Gastrocnemius medialis (tissue), 4 donors: ENCODE measurements around the gene UNC13A. TPM values are rescaled to one million over a fixed set of nuclear protein-coding genes. Genes with fewer than 3 reads are reported as not detected.

ENCODE experiments used
- ATAC-seq, 2 donors: fragments of 150-250 bp; one replicate each; pipeline ENCODE4 v1.9.1; 2016
- DNase-seq, 2 donors: peaks; one replicate each; pipeline ENCODE4 v3.0.0-alpha.2; 2019
- H3K27ac ChIP-seq, 4 donors: fragments of 200-600 bp; sonication (generic); 1 replicate in 1 of 4; 2 replicates in 3 of 4; pipeline ENCODE4 v1.5.1; 2016 to 2018; ENCODE audit warnings: mild to moderate bottlenecking in 2 of 4, moderate library complexity in 1 of 4
- H3K27me3 ChIP-seq, 3 donors: fragments of 200-600 bp; sonication (generic) in 2 of 3; 1 replicate in 1 of 3; 2 replicates in 2 of 3; pipeline versions ENCODE4 v1.5.1 to v1.6.0; 2016 to 2019; ENCODE audit warnings: mild to moderate bottlenecking in 1 of 3, moderate library complexity in 1 of 3
- H3K36me3 ChIP-seq, 2 donors: fragments of 200-600 bp; sonication (generic) in 1 of 2; one replicate each; pipeline ENCODE4 v1.5.1; 2017 to 2018
- H3K4me1 ChIP-seq, 2 donors: fragments of 200-600 bp; sonication (generic) in 1 of 2; one replicate each; pipeline ENCODE4 v1.5.1; 2016 to 2017; ENCODE audit warnings: mild to moderate bottlenecking in 2 of 2
- H3K4me3 ChIP-seq, 4 donors: fragments of 200-600 bp; sonication (generic) in 3 of 4; 1 replicate in 1 of 4; 2 replicates in 3 of 4; pipeline ENCODE4 v1.5.1; 2016 to 2019; ENCODE audit warnings: mild to moderate bottlenecking in 2 of 4
- H3K9me3 ChIP-seq, 3 donors: fragments of 200-600 bp; sonication (generic) in 2 of 3; 1 replicate in 1 of 3; 2 replicates in 2 of 3; pipeline ENCODE4 v1.5.1; 2016 to 2019
- CTCF ChIP-seq, 5 experiments: fragments of 450-650 bp in 3 of 5; fragments of 200-600 bp in 2 of 5; sonication (generic) in 2 of 5; IDR thresholded peaks in 4 of 5; conservative IDR thresholded peaks in 1 of 5; 1 replicate in 4 of 5; 2 replicates in 1 of 5; pipeline ENCODE4 v1.5.1; 2016 to 2019; ENCODE audit warnings: antibody characterized with exemption in 5 of 5, mild to moderate bottlenecking in 3 of 5, moderate library complexity in 3 of 5
- POLR2A ChIP-seq, 2 donors: fragments of 450-650 bp; IDR thresholded peaks; one replicate each; pipeline ENCODE4 v1.6.1; 2017; ENCODE audit warnings: antibody characterized with exemption in 2 of 2, mild to moderate bottlenecking in 2 of 2, moderate library complexity in 2 of 2
- in situ Hi-C, 4 donors: fragments of 200-750 bp; cut with MboI; loops; one replicate each; pipeline versions ENCODE4 v1.15.0 to v1.8.0; 2017; ENCODE audit warnings: low sequenced_read_pairs in 4 of 4
- intact Hi-C: fragments of 100-400 bp; cut with DNase I; formaldehyde crosslinking; loops from one replicate; pipeline ENCODE4 v1.15.1; 2023; ENCODE audit warnings: low total_unique reads
- total RNA-seq, 4 donors: library from RNA; depleted of rRNA; stranded (reverse); fragments of >200 nt; gene quantifications; one replicate each; pipeline versions ENCODE4 v1.1.0 to v1.2.3, GENCODE V29; 2016

Gene UNC13A
- total RNA-seq: not detected

- Histone ChIP-seq H3K27ac (no peak within 1 kb of the TSS), H3K9me3 (no peaks in the 10 kb centered on the region), H3K36me3 (no peaks in the 10 kb centered on the region), H3K27me3 (peaks cover 38 to 80% (median 54%) of the 10 kb centered on the region in 3 donors), H3K4me3 (no peak within 1 kb of the TSS), H3K4me1 (peaks cover 0 to 5% of the 10 kb centered on the region in 2 donors)
- ATAC-seq (no peak), DNase-seq (no peak)
- in situ Hi-C loops: no loop called here
- intact Hi-C loops: no loop called here
- no peak for TF ChIP-seq CTCF (IDR thresholded peaks at IDR 0.05 in 4 of 5, conservative IDR thresholded peaks at IDR 0.05 in 1 of 5)
- TF ChIP-seq POLR2A (IDR thresholded peaks at IDR 0.05): no peak
These were observed at the start of gene UNC13A for GRCh38 chr19:17687857-17688784. Gene UNC13A, minus strand, starts transcription at chr19:17688354. Its CDS starts 155 bp downstream, at chr19:17688199.

DNA sequence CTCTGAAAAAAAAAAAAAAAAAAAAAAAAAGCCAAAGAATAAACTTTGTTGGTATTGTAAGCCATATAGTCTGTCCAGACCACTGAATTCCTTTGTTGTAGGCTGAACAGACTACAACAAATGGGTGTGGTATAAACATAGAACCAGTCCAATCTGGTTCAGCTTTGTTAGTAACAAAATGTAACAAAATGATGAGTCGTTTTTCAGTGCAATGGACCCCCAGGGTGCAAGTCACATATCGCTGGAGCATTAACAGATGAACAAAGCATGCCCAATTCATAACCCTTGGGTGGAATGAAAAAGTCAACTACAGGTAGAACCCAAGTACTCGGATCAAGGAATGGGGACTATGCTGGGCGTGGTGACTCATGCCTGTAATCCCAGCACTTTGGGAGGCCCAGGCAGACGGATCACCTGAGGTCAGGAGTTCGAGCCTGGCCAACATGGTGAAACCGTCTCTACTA is 49.6 kb upstream of the UNC13A start:
- H3K36me3 ChIP-seq: peaks cover 0 to 39% of the 10 kb centered on the region in 2 donors
- no peak overlapping the region for H3K4me3 ChIP-seq
- no peak overlapping the region for H3K27ac ChIP-seq
- intact Hi-C loops: no loop called here
- in situ Hi-C loops: no loop called here
- H3K4me1 ChIP-seq: no peaks in the 10 kb centered on the region
- no peaks in the 10 kb centered on the region for H3K9me3 ChIP-seq
- no peak for DNase-seq
- TF ChIP-seq POLR2A (IDR thresholded peaks at IDR 0.05) (no peak), CTCF (IDR thresholded peaks at IDR 0.05 in 4 of 5, conservative IDR thresholded peaks at IDR 0.05 in 1 of 5) (no peak)
- no peak for ATAC-seq
- H3K27me3 ChIP-seq: no peaks in the 10 kb centered on the region

- TF ChIP-seq POLR2A (IDR thresholded peaks at IDR 0.05) (no peak), CTCF (IDR thresholded peaks at IDR 0.05 in 4 of 5, conservative IDR thresholded peaks at IDR 0.05 in 1 of 5) (no peak)
- Histone ChIP-seq H3K9me3 (no peaks in the 10 kb centered on the region), H3K27me3 (no peaks in the 10 kb centered on the region), H3K27ac (no peak overlapping the region), H3K4me3 (no peak overlapping the region), H3K4me1 (no peaks in the 10 kb centered on the region), H3K36me3 (peaks cover 0 to 62% of the 10 kb centered on the region in 2 donors)
- in situ Hi-C loops (no loop called here), intact Hi-C loops (no loop called here)
- ATAC-seq (no peak), DNase-seq (no peak)
These were observed 47.3 kb upstream of the UNC13A start for GRCh38 chr19:17735410-17735809.

GRCh38 chr19:17734146-17734545 is 46.0 kb upstream of the UNC13A start:
- ATAC-seq: no peak
- no peak for DNase-seq
- in situ Hi-C loops (no loop called here), intact Hi-C loops (no loop called here)
- no peak for TF ChIP-seq POLR2A (IDR thresholded peaks at IDR 0.05)
- no peak for TF ChIP-seq CTCF (IDR thresholded peaks at IDR 0.05 in 4 of 5, conservative IDR thresholded peaks at IDR 0.05 in 1 of 5)
- no peak overlapping the region for H3K4me3 ChIP-seq
- H3K9me3 ChIP-seq: no peaks in the 10 kb centered on the region
- no peaks in the 10 kb centered on the region for H3K27me3 ChIP-seq
- no peaks in the 10 kb centered on the region for H3K4me1 ChIP-seq
- H3K36me3 ChIP-seq: peaks cover 0 to 74% of the 10 kb centered on the region in 2 donors
- H3K27ac ChIP-seq: no peak overlapping the region
